A673 (cell line): ENCODE data around the gene NDUFB6.

Experiments
- CTCF ChIP-seq: fragments of 300-800, 200-600 bp; sonication (generic); conservative IDR thresholded peaks from 2 replicates; pipeline ENCODE4 v1.5.1; 2017; ENCODE audit warnings: low read depth, mild to moderate bottlenecking, antibody characterized with exemption, low read length, moderate library complexity, mixed read lengths
- EZH2 ChIP-seq: fragments of 200-600 bp; sonication (generic); IDR thresholded peaks from 2 replicates; pipeline ENCODE4 v1.6.1; 2017; ENCODE audit warnings: borderline replicate concordance, low read depth, mild to moderate bottlenecking, mixed read lengths, antibody characterized with exemption, low read length; ENCODE audit not compliant: poor library complexity, severe bottlenecking

GRCh38 chr9:32516241-32516640 is 56.7 kb downstream of the NDUFB6 start:
- TF ChIP-seq CTCF (no peak), EZH2 (no peak)
